Measurements from ENCODE around the gene PLCH2. TPM values are rescaled to one million over a fixed set of nuclear protein-coding genes. Genes with fewer than 3 reads are reported as not detected.

PLCH2 gene
- total and polyA plus RNA-seq, 2 of the 13 experiments (the other 11 are each of a cell fraction or from before 2014, with no cell fraction given), result 0.15 to 0.67 TPM

GRCh38 chr1:2496087-2496622 lies 20.1 kb downstream of the PLCH2 start (continued):
- TF ChIP-seq, protein P1, sequence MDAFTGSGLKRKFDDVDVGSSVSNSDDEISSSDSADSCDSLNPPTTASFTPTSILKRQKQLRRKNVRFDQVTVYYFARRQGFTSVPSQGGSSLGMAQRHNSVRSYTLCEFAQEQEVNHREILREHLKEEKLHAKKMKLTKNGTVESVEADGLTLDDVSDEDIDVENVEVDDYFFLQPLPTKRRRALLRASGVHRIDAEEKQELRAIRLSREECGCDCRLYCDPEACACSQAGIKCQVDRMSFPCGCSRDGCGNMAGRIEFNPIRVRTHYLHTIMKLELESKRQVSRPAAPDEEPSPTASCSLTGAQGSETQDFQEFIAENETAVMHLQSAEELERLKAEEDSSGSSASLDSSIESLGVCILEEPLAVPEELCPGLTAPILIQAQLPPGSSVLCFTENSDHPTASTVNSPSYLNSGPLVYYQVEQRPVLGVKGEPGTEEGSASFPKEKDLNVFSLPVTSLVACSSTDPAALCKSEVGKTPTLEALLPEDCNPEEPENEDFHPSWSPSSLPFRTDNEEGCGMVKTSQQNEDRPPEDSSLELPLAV (CRISPR knock-in tag; conservative IDR thresholded peaks at IDR 0.05; ENCODE audit: low read depth), result no peak
- no peak for TF ChIP-seq ZNF784 (CRISPR knock-in tag; IDR thresholded peaks at IDR 0.05; ENCODE audit: borderline replicate concordance)
- TF ChIP-seq STAG1 (CRISPR knock-in tag; IDR thresholded peaks at IDR 0.05), result no peak; the same call in 1 of the 2 replicates
- TF ChIP-seq, protein P2, sequence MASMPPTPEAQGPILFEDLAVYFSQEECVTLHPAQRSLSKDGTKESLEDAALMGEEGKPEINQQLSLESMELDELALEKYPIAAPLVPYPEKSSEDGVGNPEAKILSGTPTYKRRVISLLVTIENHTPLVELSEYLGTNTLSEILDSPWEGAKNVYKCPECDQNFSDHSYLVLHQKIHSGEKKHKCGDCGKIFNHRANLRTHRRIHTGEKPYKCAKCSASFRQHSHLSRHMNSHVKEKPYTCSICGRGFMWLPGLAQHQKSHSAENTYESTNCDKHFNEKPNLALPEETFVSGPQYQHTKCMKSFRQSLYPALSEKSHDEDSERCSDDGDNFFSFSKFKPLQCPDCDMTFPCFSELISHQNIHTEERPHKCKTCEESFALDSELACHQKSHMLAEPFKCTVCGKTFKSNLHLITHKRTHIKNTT (CRISPR knock-in tag; IDR thresholded peaks at IDR 0.05), result no peak
- TF ChIP-seq SAP130 (CRISPR knock-in tag; IDR thresholded peaks at IDR 0.05; ENCODE audit: low read depth), result peak; percentile 34; the same call in 1 of the 2 replicates
- TF ChIP-seq MED8 (CRISPR knock-in tag; IDR thresholded peaks at IDR 0.05; ENCODE audit: insufficient replicate concordance), result no peak
- TF ChIP-seq, protein P3, sequence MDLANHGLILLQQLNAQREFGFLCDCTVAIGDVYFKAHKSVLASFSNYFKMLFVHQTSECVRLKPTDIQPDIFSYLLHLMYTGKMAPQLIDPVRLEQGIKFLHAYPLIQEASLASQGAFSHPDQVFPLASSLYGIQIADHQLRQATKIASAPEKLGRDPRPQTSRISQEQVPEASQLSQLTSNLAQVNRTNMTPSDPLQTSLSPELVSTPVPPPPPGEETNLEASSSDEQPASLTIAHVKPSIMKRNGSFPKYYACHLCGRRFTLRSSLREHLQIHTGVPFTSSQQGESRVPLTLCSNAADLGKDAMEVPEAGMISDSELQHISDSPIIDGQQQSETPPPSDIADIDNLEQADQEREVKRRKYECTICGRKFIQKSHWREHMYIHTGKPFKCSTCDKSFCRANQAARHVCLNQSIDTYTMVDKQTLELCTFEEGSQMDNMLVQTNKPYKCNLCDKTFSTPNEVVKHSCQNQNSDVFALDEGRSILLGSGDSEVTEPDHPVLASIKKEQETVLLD (CRISPR knock-in tag; IDR thresholded peaks at IDR 0.05; ENCODE audit: low read depth), result no peak
- peak; percentile 51; the same call in 1 of the 2 replicates for TF ChIP-seq ZNF558 (CRISPR knock-in tag; IDR thresholded peaks at IDR 0.05; ENCODE audit: borderline replicate concordance)
- TF ChIP-seq ZC3H4 (CRISPR knock-in tag; IDR thresholded peaks at IDR 0.05; ENCODE audit: borderline replicate concordance), result no peak
- no peak for TF ChIP-seq SP4 (CRISPR knock-in tag; IDR thresholded peaks at IDR 0.05)
- no peak for TF ChIP-seq HDAC2 (CRISPR knock-in tag; IDR thresholded peaks at IDR 0.05)
- TF ChIP-seq ZFP37 (CRISPR knock-in tag; IDR thresholded peaks at IDR 0.05; ENCODE audit: borderline replicate concordance), result peak; percentile 67; the same call in 1 of the 2 replicates
- peak; percentile 98 for TF ChIP-seq ZNF687 (CRISPR knock-in tag; IDR thresholded peaks at IDR 0.05)
- 0 out of 2 replicates have a peak, but pooled peaks have one; percentile 25 for TF ChIP-seq ZNF772 (CRISPR knock-in tag; IDR thresholded peaks at IDR 0.05)
- peak; percentile 48; the same call in 1 of the 2 replicates for TF ChIP-seq MYC (CRISPR knock-in tag; IDR thresholded peaks at IDR 0.05; ENCODE audit: borderline replicate concordance)
- peak; percentile 54; the same call in 1 of the 2 replicates for TF ChIP-seq ZNF607 (CRISPR knock-in tag; IDR thresholded peaks at IDR 0.05; ENCODE audit: borderline replicate concordance)
- TF ChIP-seq NFKB2 (CRISPR knock-in tag; IDR thresholded peaks at IDR 0.05; ENCODE audit: borderline replicate concordance), result peak; percentile 18; the same call in 1 of the 2 replicates
- no peak for TF ChIP-seq ATM (IDR thresholded peaks at IDR 0.05; ENCODE audit: borderline replicate concordance)
- TF ChIP-seq DMAP1 (CRISPR knock-in tag; IDR thresholded peaks at IDR 0.05), result peak; percentile 27; the same call in 1 of the 2 replicates
- TF ChIP-seq ZNF160 (CRISPR knock-in tag; IDR thresholded peaks at IDR 0.05), result no peak; the same call in 1 of the 2 replicates
- no peak for TF ChIP-seq ZC3H13 (CRISPR knock-in tag; IDR thresholded peaks at IDR 0.05)
- TF ChIP-seq MXD4 (CRISPR knock-in tag; IDR thresholded peaks at IDR 0.05), result no peak

All from HepG2 (cell line).